WI38 (cell line): ENCODE data around the gene TEAD4.

Experiments
- H3K4me3 ChIP-seq: 2 replicates; pipeline ENCODE4 v1.5.1; 2011; ENCODE audit warnings: low read depth, mild to moderate bottlenecking, control low read depth, low read length
- TF ChIP-seq, protein P1 (sequence below): IDR thresholded peaks from 2 replicates; pipeline ENCODE4 v1.5.1; 2012; ENCODE audit warnings: low read depth, mild to moderate bottlenecking, control low read depth, low read length

Gene TEAD4

DNA sequence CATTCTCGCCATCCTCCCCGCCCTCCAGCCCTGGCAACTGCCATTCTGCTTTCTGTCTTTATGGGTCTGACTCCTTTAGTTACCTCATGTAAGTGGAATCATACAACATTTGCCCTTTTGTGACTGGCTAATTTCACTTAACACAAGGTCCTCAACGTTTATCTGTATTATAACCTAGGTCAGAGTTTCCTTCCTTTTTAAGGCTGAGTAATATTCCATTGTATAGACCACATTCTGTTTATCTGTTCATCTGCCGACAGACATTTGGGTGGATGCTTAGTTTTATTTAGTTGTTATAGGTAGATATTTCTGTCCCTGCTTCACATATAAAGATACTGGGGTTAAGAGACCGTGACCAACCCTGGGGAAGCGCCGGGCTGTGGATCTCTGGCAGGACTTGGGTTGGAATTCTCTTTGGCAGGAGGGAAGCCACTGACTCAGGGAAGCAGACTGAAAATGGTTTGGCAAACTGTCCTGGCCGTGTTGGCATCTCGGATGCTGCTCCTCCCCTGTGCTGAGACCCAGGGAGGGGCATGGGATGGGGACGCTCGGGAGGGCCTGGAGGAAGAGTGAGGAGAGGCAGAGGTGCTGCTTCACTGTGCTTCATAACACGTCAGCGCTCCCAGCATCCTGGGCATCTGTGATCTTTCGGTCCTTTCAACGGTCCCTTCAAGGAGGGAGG, 38.9 kb downstream of the TEAD4 start:
- TF ChIP-seq, protein P1, sequence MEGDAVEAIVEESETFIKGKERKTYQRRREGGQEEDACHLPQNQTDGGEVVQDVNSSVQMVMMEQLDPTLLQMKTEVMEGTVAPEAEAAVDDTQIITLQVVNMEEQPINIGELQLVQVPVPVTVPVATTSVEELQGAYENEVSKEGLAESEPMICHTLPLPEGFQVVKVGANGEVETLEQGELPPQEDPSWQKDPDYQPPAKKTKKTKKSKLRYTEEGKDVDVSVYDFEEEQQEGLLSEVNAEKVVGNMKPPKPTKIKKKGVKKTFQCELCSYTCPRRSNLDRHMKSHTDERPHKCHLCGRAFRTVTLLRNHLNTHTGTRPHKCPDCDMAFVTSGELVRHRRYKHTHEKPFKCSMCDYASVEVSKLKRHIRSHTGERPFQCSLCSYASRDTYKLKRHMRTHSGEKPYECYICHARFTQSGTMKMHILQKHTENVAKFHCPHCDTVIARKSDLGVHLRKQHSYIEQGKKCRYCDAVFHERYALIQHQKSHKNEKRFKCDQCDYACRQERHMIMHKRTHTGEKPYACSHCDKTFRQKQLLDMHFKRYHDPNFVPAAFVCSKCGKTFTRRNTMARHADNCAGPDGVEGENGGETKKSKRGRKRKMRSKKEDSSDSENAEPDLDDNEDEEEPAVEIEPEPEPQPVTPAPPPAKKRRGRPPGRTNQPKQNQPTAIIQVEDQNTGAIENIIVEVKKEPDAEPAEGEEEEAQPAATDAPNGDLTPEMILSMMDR, result no peak

DNA sequence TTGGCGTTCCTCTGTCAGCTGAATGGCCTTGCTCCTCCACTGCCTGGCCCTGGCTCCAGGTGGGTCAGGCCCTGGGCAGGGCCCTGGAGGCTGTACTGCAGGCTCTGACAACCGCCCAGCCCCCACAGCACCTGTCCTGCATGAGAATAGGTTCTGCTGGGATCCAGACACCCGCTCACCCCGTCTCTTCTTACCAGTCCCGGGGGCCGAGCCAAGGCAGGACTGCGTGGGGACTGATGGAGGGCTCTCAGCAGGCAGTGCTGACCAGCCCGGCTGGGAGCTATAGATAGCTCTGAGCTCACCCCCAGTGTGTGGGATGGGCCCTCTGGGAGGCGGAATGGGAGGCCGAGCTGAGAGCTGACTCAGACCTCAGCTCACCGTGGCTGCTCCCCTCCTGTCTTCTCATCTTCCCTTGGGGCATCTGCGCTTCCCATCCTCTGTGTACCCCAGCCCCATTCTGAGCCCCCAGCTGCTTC, 39.6 kb downstream of the TEAD4 start:
- no peak overlapping the region for H3K4me3 ChIP-seq

More for the DNA sequence above, 38.9 kb downstream of the TEAD4 start:
- no peak overlapping the region for H3K4me3 ChIP-seq

DNA sequence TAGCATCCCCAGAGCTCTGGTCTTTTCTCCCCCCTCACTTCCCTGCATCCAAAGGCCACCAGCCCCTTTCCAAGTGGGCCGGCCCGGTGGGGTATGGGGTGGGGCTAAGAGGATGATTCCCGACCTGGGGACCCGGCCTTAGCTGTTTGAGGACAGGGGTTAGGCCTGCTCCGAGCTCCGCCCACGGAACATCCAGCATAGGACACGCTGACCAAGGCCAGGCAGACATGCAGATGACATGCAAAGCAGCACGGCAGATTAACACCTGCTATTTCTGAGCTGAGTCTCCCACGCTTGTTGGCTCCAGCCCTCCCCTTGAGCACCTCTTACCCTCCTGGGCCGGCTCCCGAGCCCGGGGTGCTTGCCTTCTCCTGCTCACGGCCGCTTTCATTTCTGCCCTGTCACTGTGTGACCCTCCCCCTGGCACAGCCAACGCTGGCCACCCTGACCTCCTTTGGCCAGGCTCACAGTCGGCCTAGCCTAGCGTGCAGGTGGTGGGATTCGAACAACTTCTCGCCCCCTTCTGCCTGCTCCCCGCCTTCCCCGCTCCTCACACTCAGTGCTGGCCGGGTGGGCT, 40.2 kb downstream of the TEAD4 start:
- TF ChIP-seq, protein P1, result no peak
- no peak overlapping the region for H3K4me3 ChIP-seq

More for the DNA sequence above, 39.6 kb downstream of the TEAD4 start:
- TF ChIP-seq, protein P1, result no peak

DNA sequence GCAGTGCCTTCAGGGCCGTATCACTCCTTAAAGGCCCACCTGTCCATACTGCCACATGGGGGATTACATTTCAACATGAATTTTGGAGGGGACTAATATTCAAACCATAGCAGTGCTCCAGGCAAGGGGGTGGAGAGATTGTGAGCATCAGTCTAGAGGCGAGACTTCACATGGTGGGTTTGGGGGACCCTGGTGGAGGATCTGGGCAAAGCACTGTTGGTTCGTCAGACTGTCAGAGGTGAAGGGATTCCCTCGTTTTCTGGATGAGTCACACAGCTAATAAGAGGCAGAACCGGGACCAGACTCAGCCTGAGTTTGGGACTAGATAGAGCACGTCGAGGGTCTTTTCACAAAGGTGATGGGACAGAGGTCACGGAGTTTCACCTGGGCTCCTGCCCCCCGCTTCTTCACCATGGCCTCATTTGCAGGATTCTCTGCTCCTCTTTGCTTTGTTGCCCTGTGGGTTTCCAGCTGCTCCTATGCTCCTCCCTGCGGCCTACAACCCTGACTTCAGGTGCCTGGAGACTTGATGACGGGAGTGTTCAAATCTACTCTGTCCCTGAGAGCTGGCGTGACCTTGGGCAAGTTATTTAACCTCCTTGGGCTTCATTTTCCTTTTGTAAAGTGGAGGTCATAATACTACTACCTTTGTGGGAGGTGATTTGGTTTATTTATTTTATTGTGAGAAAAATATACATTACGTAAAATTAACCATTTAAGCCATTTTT, 41.5 kb downstream of the TEAD4 start:
- H3K4me3 ChIP-seq, result no peak overlapping the region
- TF ChIP-seq, protein P1, result no peak

DNA sequence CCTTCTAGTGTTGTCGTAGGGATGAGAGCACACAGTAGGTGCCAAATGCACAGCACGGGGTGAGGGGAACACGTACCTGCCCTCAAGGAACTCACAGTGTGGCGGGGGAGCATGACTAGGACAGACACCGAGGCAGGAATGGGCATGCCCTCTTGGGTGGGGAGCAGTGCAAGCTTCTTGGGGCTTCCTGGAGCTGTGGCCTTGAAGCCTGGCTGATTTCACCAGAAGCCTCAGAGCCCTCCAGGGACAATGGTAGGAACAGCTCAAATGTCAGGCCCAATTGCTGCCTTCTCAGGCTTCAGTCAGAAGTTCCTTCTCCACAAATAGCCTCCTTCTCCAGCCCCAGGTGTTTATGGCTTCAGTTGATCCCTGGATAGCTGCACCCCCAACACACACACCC, 43.4 kb downstream of the TEAD4 start:
- no peak overlapping the region for H3K4me3 ChIP-seq
- TF ChIP-seq, protein P1, result no peak

DNA sequence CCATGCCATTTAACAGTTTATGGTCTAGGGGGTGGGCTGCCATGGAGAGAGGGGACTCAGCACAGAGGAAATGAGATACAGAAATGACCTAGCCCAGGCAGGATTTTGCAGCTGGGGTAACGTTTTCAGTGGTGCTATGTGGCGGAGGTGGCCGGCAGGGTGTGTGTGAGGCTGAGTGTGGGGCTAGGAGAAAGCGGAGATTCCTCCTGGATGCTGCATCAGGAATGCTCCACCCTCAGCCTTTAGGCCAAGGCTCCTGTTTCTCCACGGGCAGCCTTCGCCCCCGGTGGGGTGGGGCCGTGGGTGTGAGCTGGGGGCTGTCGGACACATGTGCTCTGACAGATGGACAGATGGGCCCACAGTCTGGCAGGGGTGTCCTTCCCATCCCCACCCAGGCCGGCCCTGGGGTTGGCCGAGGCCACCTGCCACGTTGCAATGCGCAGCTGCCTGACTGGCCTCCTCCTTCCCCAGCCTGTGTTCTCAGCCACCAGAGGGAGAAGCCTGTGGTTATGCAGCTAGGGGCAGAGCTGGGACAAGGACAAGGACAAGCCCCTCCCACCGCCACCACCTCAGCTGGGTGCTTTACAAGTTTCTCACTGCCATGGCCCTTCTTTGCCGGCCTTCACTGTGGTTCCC, 44.3 kb downstream of the TEAD4 start:
- TF ChIP-seq, protein P1, result no peak

More for the DNA sequence above, 44.3 kb downstream of the TEAD4 start:
- H3K4me3 ChIP-seq, result no peak overlapping the region
